Measurements from ENCODE around the gene GJC1.

DNA sequence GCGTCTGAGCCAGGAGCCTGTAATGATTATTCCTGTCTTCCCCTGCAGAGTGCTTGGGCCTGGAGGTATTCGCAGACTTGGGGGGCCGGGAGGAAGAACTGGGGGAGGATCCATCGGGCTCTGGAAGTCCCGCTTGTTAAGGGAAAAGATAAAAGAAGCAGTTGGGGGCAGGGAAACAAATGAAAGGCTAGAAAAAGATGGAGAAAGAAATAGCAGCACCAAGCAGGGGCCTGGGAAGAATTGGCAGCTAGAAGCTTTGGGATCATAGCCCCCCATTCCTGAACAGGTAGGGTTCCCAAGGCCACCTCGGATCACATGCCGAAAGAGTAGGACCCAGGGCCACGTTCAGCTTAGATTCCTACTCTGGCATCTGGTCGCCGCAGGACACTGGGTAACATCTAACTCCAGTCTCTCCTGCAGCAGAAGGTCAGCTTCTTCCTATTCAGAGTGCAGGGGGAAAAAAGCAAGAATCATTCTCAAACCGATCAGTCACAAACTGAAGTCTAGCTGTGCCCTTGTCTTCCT lies 47.7 kb downstream of the GJC1 start:
- TF ChIP-seq, protein P1, sequence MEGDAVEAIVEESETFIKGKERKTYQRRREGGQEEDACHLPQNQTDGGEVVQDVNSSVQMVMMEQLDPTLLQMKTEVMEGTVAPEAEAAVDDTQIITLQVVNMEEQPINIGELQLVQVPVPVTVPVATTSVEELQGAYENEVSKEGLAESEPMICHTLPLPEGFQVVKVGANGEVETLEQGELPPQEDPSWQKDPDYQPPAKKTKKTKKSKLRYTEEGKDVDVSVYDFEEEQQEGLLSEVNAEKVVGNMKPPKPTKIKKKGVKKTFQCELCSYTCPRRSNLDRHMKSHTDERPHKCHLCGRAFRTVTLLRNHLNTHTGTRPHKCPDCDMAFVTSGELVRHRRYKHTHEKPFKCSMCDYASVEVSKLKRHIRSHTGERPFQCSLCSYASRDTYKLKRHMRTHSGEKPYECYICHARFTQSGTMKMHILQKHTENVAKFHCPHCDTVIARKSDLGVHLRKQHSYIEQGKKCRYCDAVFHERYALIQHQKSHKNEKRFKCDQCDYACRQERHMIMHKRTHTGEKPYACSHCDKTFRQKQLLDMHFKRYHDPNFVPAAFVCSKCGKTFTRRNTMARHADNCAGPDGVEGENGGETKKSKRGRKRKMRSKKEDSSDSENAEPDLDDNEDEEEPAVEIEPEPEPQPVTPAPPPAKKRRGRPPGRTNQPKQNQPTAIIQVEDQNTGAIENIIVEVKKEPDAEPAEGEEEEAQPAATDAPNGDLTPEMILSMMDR (IDR thresholded peaks at IDR 0.05), result no peak
- TF ChIP-seq POLR2A (IDR thresholded peaks at IDR 0.05), result no peak
